RWPE1 (cell line): ENCODE data around the gene NEMP2.
"Not testable (repeated sequence)": the region's sequence is repeated elsewhere in the genome, so short reads cannot be mapped to it uniquely, and the experiment has no call there.

Experiments used
- CTCF ChIA-PET: fragments of 350-600 bp; sonication (Branson Sonifier 250); formaldehyde crosslinking; extraction: SDS; loops from one replicate; lab custom pipeline; 2021; lab: Yijun Ruan, JAX
- POLR2A ChIA-PET: fragments of 400-600 bp; formaldehyde crosslinking; extraction: SDS; loops from one replicate; lab custom pipeline; 2020; ENCODE audit warnings: antibody characterized with exemption; ENCODE audit not compliant: low non-redundant PET; lab: Yijun Ruan, JAX
- DNase-seq: peaks from one replicate; pipeline ENCODE4 v3.0.0; 2012; ENCODE audit warnings: low spot score
- H3K27ac ChIP-seq: fragments of 450-650 bp; 2 replicates; pipeline ENCODE4 v1.5.1; 2017
- TF ChIP-seq, protein P1 (sequence below): fragments of 450-650 bp; conservative IDR thresholded peaks from 2 replicates; pipeline ENCODE4 v1.5.1; 2017; ENCODE audit warnings: low read depth, mild to moderate bottlenecking

The NEMP2 gene

GRCh38 chr2:190481339-190481738, 53.2 kb downstream of the NEMP2 start:
- POLR2A ChIA-PET, result no interaction called here
- H3K27ac ChIP-seq, result no peak overlapping the region
- TF ChIP-seq, protein P1, sequence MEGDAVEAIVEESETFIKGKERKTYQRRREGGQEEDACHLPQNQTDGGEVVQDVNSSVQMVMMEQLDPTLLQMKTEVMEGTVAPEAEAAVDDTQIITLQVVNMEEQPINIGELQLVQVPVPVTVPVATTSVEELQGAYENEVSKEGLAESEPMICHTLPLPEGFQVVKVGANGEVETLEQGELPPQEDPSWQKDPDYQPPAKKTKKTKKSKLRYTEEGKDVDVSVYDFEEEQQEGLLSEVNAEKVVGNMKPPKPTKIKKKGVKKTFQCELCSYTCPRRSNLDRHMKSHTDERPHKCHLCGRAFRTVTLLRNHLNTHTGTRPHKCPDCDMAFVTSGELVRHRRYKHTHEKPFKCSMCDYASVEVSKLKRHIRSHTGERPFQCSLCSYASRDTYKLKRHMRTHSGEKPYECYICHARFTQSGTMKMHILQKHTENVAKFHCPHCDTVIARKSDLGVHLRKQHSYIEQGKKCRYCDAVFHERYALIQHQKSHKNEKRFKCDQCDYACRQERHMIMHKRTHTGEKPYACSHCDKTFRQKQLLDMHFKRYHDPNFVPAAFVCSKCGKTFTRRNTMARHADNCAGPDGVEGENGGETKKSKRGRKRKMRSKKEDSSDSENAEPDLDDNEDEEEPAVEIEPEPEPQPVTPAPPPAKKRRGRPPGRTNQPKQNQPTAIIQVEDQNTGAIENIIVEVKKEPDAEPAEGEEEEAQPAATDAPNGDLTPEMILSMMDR, result no peak
- no peak for DNase-seq
- CTCF ChIA-PET, result no interaction called here

DNA sequence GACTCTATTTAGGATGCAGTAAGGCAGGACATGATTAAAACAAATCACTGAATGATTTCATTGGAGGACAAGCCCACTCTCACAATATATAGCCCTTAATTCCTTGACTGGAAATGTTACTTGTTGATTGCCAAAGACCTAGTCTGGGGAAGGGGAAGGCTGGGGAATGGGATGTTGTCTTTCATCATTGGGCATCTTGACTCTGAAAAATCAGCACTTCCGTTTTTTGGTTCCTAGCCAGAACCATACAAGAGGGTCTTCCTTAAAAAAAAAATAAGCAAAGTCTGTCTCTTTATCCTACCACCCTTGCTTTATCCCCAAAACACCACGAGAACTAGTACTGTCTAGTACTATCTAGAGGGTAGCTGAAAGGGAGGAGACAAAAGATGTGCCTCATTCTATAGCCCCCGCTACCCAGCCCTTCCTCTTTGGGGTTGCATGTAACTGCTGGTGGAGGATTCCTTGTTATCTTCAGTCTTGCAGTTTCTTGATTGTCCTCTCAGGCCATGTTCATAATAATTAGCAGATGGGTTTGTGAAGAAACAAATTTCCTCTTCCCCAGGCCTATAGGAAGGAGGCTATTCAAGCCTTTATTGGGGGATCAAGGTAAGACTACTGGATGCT, 55.8 kb downstream of the NEMP2 start:
- ChIA-PET CTCF (interaction anchor here (0.5 kb wide), 1 partner anchor 19 kb away, joined by 3 read pairs; no protein-coding TSS in a partner anchor), POLR2A (no interaction called here)
- DNase-seq, result no peak
- TF ChIP-seq, protein P1, result no peak
- H3K27ac ChIP-seq, result no peak overlapping the region

- TF ChIP-seq, protein P1, result no peak
- DNase-seq, result no peak
- POLR2A ChIA-PET, result no interaction called here
- CTCF ChIA-PET, result no interaction called here
- no peak overlapping the region for H3K27ac ChIP-seq
Observed at GRCh38 chr2:190477661-190478454, 56.7 kb downstream of the NEMP2 start.

DNA sequence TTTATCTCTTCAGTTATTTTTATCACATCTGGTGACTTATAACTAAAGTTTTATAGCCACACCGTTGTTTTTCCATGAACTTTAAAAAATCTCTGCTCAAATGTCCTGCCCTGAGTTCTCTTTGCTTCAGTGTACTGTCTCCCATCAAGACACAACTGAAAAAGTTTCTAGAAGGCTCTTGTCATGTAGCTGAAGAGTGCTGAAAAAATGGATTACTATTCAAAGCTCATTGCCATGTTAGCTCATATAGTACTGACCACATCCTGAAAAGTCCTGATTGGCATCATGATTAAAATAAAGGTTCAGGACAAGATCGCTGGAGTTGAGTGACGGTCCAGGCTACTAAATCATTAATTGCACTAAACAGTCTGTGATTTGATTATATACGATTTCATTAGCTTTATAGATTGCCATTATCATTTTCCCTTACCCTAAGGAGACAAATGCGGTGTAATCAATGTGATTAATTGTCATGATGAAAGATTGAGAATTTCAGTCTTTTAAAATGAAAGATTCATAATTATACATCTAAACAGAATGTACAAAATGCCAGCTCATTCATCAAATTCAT, 64.2 kb downstream of the NEMP2 start:
- POLR2A ChIA-PET, result no interaction called here
- DNase-seq, result no peak
- TF ChIP-seq, protein P1, result no peak
- CTCF ChIA-PET, result no interaction called here
- no peak overlapping the region for H3K27ac ChIP-seq

- POLR2A ChIA-PET, result no interaction called here
- TF ChIP-seq, protein P1, result no peak
- DNase-seq, result peak; percentile 76
- H3K27ac ChIP-seq, result no peak overlapping the region
- CTCF ChIA-PET, result no interaction called here
Observed at GRCh38 chr2:190469771-190470170, 64.8 kb downstream of the NEMP2 start.

DNA sequence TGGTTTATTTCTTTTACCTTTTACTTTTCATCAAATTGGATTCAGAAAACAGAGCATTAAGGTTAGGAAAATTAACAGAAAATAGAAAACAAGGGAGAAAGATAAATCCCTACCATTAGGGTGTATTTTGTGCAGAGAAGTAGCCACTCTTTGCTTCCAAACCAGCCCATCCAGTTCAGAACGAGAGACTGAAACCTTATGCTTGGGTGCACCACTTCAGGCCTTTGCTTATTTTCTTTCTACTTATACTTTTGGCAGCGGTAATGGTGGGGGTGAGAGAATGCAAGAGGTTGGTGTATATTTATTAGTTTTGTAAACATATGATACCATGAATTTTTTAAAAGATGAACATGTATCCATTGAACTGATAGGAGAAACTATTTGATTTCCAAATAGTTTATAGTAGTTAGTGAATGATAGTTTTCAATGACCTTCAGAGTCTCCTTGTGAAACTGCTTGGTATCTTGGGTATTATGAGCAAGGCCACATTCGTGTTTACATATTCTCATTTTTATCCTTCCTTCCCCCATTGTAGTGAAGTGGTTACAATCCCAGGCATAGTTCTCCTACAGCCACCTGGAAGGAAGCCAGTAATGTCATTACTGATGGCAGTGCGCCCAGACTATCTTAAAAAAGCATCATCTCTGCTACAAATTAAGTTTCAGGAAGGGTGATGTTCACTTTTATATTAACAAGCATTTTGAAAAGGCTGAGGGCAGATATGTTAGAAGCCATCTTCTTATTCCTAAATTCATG, 65.5 kb downstream of the NEMP2 start:
- peak overlapping the region; percentile 78 for H3K27ac ChIP-seq
- DNase-seq, result peak; percentile 86
- ChIA-PET POLR2A (no interaction called here), CTCF (no interaction called here)
- TF ChIP-seq, protein P1, result no peak

DNA sequence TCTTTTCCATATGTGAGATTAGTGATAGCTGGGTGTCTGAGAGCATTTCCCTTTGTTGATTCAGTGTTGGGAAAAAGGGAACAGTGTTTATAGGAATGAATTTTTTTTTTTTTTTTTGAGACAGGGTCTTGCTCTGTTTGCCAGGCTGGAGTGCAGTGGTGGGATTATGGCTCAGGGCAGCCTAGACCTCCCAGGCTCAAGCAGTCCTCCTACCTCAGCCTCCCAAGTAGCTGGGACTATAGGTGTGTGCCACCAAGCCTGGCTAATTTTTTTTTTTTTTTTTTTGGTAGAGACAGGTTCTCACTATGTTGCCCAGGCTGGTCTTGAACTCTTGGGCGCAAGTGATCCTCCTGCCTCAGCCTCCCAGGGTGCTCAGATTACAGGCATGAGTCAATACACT, 66.2 kb downstream of the NEMP2 start:
- DNase-seq, POLR2A ChIA-PET: not testable (repeated sequence)
- CTCF ChIA-PET, result interaction anchor here (0.8 kb wide), 1 partner anchor 26 kb away, joined by 3 read pairs; no protein-coding TSS in a partner anchor
- peak overlapping the region; percentile 78 for H3K27ac ChIP-seq
